ENCODE measurements around the gene SPATA2L.
A peak's percentile ranks its signal among the peaks of the same experiment; 100 is the strongest.

The SPATA2L gene

DNA sequence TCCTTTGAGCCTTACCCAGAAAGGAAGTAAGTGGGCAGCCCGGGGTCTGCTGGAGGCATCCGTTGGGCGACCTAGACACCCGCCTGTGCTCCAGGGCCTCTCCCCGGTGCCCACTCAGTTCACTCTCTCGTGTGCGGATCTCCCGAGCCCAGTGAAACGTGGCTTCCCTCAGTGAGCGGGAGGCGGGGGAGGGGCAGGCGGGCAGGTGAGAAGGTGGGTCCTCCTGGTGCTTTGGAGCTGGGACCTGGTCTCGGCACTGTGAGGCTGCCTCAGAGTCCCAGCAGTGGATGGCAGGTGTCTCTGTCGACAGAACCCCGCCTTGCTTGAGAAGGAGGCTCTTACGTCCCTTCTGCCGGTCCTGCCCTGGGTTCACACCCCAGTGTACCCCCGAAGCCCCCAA, 27.8 kb upstream of the SPATA2L start:
- no peak for DNase-seq (ENCODE audit: low spot score)

DNA sequence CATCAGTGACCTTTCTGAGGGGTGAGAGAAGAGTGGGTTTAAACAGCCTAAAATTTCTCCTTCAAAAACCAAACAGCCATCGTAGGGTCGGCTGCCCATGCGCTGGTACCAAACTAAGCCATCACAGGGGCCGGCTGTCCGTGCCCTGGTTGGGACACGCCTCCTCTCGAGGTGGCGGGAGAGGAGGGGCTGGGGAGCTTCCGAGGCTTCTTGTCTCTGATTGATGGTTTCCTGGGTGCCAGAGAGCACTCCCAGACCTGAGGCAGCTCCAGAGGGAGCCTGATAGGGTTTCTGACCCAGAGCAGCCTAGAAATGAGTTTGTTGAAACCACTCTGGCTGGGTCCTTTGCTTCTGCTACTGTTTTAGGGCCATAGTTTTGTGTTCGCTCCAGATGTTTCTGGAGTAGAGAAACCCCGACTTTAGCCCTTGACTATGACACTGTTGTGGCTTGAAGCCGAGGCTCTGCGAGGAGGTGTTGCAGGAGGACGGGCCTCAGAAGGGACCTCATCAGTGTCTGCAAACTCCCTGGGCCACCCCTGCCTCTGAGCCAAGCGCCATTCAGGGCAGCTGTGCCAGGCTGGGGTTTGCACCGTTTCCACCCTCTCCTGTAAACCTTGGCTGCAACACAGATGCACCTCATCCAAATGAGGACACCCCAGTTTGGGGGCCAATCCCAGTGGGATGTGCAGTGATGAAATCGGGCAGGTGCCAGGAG, 26.1 kb upstream of the SPATA2L start:
- no peak for DNase-seq (ENCODE audit: low spot score)

DNA sequence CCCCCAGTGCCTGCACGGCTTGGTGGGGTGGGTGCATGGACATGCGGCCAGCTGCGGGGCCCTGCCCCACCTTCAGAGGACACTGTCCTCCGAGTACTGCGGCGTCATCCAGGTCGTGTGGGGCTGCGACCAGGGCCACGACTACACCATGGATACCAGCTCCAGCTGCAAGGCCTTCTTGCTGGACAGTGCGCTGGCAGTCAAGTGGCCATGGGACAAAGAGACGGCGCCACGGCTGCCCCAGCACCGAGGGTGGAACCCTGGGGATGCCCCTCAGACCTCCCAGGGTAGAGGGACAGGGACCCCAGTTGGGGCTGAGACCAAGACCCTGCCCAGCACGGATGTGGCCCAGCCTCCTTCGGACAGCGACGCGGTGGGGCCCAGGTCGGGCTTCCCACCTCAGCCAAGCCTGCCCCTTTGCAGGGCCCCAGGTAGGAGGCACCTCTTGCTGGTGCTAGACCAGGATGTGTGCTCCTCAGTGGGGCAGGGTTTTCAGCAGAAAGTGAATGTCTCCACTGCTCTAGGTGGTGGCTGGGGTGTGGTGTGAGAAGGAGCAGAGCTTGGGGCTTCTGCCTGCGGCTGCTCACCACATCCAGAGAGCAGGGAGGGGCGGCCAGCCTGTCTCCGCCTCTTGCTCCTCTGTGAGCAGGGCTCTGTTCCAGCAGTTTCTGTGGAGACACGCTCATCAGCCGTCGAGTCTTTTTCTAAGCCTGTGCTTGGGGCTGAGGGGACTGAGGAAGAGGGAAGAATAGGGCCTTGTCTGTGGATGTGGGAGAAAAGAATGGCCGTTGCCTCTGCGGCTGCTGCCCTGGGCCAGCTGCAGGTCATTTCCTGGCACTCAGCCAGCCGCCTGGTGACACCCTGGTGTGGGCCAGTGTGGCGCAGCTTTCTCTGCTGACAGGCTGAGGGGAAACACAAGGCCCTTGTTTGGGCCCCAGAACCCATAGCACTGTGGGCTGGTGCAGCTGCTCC, 22.1 kb upstream of the SPATA2L start:
- DNase-seq (ENCODE audit: low spot score), result no peak

DNA sequence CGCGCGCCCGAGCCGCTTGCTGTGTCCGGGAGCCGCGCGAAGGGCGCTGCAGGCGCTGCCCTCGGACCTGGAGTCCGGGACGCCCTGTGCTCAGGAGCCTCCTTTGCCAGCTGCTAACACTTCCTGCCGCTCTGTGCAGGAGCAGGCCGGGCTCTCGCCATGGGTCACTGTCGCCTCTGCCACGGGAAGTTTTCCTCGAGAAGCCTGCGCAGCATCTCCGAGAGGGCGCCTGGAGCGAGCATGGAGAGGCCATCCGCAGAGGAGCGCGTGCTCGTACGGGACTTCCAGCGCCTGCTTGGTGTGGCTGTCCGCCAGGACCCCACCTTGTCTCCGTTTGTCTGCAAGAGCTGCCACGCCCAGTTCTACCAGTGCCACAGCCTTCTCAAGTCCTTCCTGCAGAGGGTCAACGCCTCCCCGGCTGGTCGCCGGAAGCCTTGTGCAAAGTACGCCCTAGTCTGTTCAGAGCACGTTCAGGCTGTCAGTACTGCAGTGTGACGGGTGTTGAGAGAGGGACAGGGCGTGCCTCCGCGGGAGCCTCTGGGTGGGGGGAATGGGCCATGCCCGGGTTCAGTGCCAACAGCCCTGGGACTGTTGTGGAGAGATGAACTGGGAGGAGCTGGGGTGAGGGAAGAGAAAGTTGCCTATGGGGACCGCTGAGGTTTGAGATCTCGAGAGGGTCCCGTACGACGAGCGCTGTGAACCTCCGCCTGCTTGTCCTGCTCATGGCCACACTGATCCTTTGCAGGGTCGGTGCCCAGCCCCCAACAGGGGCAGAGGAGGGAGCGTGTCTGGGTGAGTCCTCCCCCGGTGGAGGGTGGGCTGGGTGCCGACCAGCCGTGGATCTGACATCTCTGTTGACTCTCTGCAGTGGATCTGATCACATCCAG, 21.1 kb upstream of the SPATA2L start:
- no peak for DNase-seq (ENCODE audit: low spot score)

DNA sequence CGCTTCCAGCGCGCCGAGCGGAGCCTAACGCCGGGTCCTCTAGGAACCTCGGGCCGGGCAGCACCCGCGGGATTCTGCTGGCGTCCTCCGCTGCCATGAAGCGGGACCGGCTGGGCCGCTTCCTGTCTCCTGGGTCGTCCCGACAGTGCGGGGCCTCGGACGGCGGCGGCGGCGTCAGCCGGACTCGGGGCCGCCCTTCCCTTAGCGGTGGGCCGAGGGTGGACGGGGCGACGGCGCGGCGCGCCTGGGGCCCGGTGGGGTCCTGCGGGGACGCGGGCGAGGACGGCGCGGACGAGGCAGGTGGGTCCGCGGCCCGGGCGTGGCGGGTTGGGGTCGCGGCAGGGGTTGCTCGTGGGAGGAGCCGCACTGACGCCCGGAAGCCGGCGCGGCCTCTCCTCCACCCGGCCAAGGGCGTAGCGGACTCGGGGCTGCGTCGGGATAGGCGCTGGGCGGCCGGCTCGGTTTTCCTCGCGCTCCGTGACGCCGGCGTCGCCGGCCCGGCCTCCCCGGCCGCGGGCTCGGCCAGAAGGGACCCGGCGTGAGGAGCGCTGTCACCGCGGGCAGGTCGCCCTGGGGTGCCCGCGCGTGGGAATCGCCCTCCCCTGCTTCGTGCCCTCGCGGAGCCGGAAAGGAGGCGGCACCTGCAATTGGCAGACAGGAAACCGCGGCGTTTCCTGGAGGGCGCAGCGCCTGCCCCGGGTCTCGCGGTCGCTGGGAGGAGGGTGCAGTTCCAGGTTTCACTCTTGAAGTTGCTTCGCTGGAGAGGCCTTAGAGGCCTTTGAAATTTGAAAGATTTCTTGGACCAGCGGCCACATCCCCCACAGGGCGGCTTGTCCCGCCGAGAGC, 20.3 kb upstream of the SPATA2L start:
- DNase-seq (ENCODE audit: low spot score), result peak; percentile 67

- DNase-seq (ENCODE audit: low spot score), result peak; percentile 89
Measured at GRCh38 chr16:89720813-89721545, 19.5 kb upstream of the SPATA2L start, which contains the start of the genes VPS9D1 and ZNF276. Gene VPS9D1 (minus strand): TSS chr16:89720898. CDS start chr16:89720861, 37 bp downstream. Gene ZNF276 (plus strand): TSS chr16:89721537. CDS start chr16:89721641, 104 bp downstream.

DNA sequence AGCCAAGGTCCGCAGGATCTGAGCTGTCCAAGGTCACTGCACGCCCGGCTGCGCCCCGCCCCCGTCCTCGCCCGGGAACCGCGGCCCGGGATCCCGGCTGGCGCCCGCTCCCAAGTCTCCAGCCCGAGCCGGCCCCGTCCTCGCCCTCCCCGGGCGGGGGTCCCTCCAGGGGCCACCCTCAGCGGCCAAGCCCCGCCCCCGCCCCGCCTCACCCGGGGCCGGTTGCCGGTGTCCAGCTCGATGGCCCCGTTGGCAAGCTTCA, 19.0 kb upstream of the SPATA2L start:
- no peak for DNase-seq (ENCODE audit: low spot score)

GRCh38 chr16:89717688-89718505, 16.4 kb upstream of the SPATA2L start:
- no peak for DNase-seq (ENCODE audit: low spot score)

- no peak for DNase-seq (ENCODE audit: low spot score)
Measured at GRCh38 chr16:89716916-89717687, 15.6 kb upstream of the SPATA2L start.

- no peak for DNase-seq (ENCODE audit: low spot score)
Measured at GRCh38 chr16:89716493-89716892, 15.0 kb upstream of the SPATA2L start.

GRCh38 chr16:89712274-89712781, 10.8 kb upstream of the SPATA2L start:
- DNase-seq (ENCODE audit: low spot score), result no peak

GRCh38 chr16:89711601-89712273, 10.2 kb upstream of the SPATA2L start:
- peak; percentile 94 for DNase-seq (ENCODE audit: low spot score)

GRCh38 chr16:89710709-89711564, 9.4 kb upstream of the SPATA2L start:
- no peak for DNase-seq (ENCODE audit: low spot score)

GRCh38 chr16:89709716-89710432, 8.4 kb upstream of the SPATA2L start:
- DNase-seq (ENCODE audit: low spot score), result no peak

GRCh38 chr16:89709166-89709565, 7.7 kb upstream of the SPATA2L start:
- DNase-seq (ENCODE audit: low spot score), result no peak

DNA sequence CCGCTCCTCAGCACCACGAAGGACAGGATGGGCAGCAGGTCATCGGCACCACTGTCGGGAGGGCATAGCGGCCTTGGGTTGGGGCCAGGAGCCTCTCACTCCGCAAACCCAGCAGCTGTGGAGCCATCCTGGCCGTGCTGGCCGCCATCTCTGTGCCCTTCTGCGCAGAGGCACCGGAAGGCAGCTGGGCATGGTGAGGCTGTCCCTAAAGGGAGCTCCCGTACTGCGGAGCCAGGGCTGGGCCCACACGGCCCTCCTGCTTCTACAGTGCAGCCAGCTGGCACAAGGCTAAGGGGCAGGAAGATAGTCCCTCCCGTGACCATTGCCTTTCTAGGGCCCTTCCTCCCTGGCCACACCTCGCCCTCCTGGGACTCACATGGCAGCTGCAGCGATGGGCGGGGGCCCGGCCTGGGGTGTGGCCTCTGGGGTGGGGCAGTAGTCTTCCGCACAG, 7.0 kb upstream of the SPATA2L start:
- no peak for DNase-seq (ENCODE audit: low spot score)

Data from D341Med (cell line).